Vagina (tissue), 2 donors: ENCODE measurements around the gene HEBP2.

Source experiments
- POLR2A ChIP-seq, 2 donors: fragments of 450-650 bp; IDR thresholded peaks; one replicate each; pipeline ENCODE4 v1.6.1; 2017; ENCODE audit warnings: antibody characterized with exemption in 2 of 2, mild to moderate bottlenecking in 2 of 2, moderate library complexity in 2 of 2
- TF ChIP-seq, protein P1 (sequence below), 3 experiments: fragments of 450-650 bp in 2 of 3; fragments of 200-600 bp in 1 of 3; sonication (generic) in 1 of 3; IDR thresholded peaks; one replicate each; pipeline ENCODE4 v1.5.1; 2017 to 2019; ENCODE audit warnings: antibody characterized with exemption in 3 of 3, mild to moderate bottlenecking in 2 of 3, moderate library complexity in 2 of 3

DNA sequence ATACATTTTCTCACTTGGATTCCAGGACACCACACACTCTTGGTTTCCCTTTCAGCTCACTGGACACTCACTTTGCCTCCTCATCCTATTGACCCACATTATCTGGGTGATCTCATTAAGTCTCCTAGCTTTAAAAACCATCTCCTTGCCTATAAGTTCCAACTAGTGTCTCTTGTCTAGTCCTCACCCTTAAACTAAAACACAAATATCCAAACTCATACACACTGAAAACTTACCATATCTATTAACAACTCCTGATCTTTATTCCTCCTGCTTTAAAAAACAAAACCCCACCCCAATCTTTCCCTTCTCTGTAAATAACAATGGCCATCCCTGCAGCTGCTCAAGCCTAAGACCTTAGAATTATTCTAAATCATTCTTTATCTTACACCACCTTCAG lies 29.8 kb upstream of the HEBP2 start:
- TF ChIP-seq, protein P1, sequence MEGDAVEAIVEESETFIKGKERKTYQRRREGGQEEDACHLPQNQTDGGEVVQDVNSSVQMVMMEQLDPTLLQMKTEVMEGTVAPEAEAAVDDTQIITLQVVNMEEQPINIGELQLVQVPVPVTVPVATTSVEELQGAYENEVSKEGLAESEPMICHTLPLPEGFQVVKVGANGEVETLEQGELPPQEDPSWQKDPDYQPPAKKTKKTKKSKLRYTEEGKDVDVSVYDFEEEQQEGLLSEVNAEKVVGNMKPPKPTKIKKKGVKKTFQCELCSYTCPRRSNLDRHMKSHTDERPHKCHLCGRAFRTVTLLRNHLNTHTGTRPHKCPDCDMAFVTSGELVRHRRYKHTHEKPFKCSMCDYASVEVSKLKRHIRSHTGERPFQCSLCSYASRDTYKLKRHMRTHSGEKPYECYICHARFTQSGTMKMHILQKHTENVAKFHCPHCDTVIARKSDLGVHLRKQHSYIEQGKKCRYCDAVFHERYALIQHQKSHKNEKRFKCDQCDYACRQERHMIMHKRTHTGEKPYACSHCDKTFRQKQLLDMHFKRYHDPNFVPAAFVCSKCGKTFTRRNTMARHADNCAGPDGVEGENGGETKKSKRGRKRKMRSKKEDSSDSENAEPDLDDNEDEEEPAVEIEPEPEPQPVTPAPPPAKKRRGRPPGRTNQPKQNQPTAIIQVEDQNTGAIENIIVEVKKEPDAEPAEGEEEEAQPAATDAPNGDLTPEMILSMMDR (IDR thresholded peaks at IDR 0.05): no peak
- no peak for TF ChIP-seq POLR2A (IDR thresholded peaks at IDR 0.05)
